ENCODE data around the gene COL27A1.
"Not testable (repeated sequence)": the region's sequence is repeated elsewhere in the genome, so short reads cannot be mapped to it uniquely, and the experiment has no call there.

Gene COL27A1

GRCh38 chr9:114123031-114123977 lies 32.0 kb upstream of the COL27A1 start:
- no peak for DNase-seq

- no peak for DNase-seq
Observed at GRCh38 chr9:114124138-114124537, 31.2 kb upstream of the COL27A1 start.

GRCh38 chr9:114124666-114125475 lies 30.5 kb upstream of the COL27A1 start:
- no peak for DNase-seq

- no peak for DNase-seq
Observed at GRCh38 chr9:114125476-114126013, 29.8 kb upstream of the COL27A1 start.

GRCh38 chr9:114126247-114127060 lies 28.9 kb upstream of the COL27A1 start:
- no peak for DNase-seq

GRCh38 chr9:114128759-114129158 lies 26.6 kb upstream of the COL27A1 start:
- not testable (repeated sequence) for DNase-seq

- DNase-seq, result no peak
Observed at GRCh38 chr9:114130141-114130540, 25.2 kb upstream of the COL27A1 start.

GRCh38 chr9:114130624-114131277 lies 24.6 kb upstream of the COL27A1 start:
- DNase-seq, result no peak

- DNase-seq, result no peak
Observed at GRCh38 chr9:114131808-114132549, 23.4 kb upstream of the COL27A1 start.

- DNase-seq, result no peak
Observed at GRCh38 chr9:114132550-114132918, 22.8 kb upstream of the COL27A1 start.

- DNase-seq, result no peak
Observed at GRCh38 chr9:114134827-114135396, 20.4 kb upstream of the COL27A1 start.

- no peak for DNase-seq
Observed at GRCh38 chr9:114137831-114138230, 17.5 kb upstream of the COL27A1 start.

- DNase-seq, result no peak
Observed at GRCh38 chr9:114138552-114138971, 16.8 kb upstream of the COL27A1 start.

- DNase-seq, result no peak
Observed at GRCh38 chr9:114139071-114139470, 16.3 kb upstream of the COL27A1 start.

GRCh38 chr9:114140401-114140800 lies 14.9 kb upstream of the COL27A1 start:
- no peak for DNase-seq

- DNase-seq, result no peak
Observed at GRCh38 chr9:114140850-114141249, 14.5 kb upstream of the COL27A1 start.

GRCh38 chr9:114141553-114142402 lies 13.6 kb upstream of the COL27A1 start:
- no peak for DNase-seq

GRCh38 chr9:114143234-114143633 lies 12.1 kb upstream of the COL27A1 start:
- no peak for DNase-seq

- DNase-seq, result no peak
Observed at GRCh38 chr9:114146735-114147134, 8.6 kb upstream of the COL27A1 start.

- DNase-seq, result no peak
Observed at GRCh38 chr9:114149181-114149580, 6.2 kb upstream of the COL27A1 start.
